ENCODE data around the gene CXCR4.

DNA sequence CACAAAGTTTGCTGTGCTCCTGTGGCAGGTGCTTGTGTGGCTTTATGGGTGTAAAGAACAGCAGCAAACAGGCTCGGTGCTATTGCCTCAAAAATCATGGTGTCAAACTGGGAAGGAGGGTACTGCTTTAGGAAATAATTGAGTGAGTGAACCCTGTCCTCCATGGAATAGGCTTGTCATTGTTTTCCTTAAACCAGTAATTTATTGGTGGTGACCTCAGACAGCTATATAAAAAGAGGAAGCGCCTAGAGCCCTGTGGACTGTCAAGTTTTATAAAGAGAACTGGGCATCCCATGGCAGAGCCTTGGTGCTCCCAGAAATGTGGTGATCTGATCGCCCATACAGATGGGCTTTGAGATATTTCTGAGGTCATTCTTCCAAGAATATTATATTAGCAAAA lies 4.7 kb upstream of the CXCR4 start:
- TF ChIP-seq, protein P1, sequence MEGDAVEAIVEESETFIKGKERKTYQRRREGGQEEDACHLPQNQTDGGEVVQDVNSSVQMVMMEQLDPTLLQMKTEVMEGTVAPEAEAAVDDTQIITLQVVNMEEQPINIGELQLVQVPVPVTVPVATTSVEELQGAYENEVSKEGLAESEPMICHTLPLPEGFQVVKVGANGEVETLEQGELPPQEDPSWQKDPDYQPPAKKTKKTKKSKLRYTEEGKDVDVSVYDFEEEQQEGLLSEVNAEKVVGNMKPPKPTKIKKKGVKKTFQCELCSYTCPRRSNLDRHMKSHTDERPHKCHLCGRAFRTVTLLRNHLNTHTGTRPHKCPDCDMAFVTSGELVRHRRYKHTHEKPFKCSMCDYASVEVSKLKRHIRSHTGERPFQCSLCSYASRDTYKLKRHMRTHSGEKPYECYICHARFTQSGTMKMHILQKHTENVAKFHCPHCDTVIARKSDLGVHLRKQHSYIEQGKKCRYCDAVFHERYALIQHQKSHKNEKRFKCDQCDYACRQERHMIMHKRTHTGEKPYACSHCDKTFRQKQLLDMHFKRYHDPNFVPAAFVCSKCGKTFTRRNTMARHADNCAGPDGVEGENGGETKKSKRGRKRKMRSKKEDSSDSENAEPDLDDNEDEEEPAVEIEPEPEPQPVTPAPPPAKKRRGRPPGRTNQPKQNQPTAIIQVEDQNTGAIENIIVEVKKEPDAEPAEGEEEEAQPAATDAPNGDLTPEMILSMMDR (IDR thresholded peaks at IDR 0.05) = no peak
- TF ChIP-seq POLR2A (IDR thresholded peaks at IDR 0.05) = no peak
